ENCODE results near the gene DLEU7. TPM values are rescaled to one million over a fixed set of nuclear protein-coding genes. Genes with fewer than 3 reads are reported as not detected.

The DLEU7 gene
- total and polyA plus RNA-seq, 7 experiments from 2014 or later: 0.13 to 1.2 TPM; not detected in 5

DNA sequence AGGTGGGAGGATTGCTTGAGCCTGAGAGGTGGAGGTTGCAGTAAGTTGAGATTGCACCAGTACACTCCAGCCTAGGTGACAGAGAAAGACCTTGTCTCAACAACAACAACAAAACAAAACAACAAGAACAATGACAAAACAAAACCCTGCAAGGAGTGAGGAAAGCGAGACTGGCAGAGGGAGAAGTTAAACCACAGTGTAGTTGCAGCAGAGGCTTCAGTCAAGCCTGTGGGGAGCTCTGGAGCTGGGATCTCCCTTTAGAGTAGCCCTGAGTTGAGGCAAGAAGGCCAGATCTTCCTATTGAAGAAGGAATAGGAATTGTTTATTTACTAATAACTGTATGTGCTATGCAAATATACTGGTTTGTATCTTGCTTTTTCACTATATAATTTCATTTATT lies 40.8 kb upstream of the DLEU7 start:
- POLR2A ChIA-PET: interaction anchor here (0.6 kb wide), 1 partner anchor 92 kb away, joined by 3 read pairs; no protein-coding TSS in a partner anchor
- peaks cover 0 to 24% (median 0%) of the 10 kb centered on the region in 5 donors for H3K36me3 Mint-ChIP-seq
- Histone ChIP-seq H3K4me1 (ENCODE audit: control insufficient read depth in 2 of 2, insufficient read depth in 2 of 2, low read length in 2 of 2) (no peaks in the 10 kb centered on the region), H3K9me3 (ENCODE audit: control insufficient read depth in 2 of 3, low read length in 3 of 3) (no peaks in the 10 kb centered on the region), H3K36me3 (ENCODE audit: control insufficient read depth in 2 of 3, insufficient read depth in 3 of 3, low read length in 3 of 3) (no peaks in the 10 kb centered on the region), H3K27ac (ENCODE audit: low read depth, low read length) (no peak overlapping the region), H3K4me3 (ENCODE audit: low read length) (no peak overlapping the region), H3K27me3 (ENCODE audit: control insufficient read depth in 2 of 2, insufficient read depth in 2 of 2, low read length in 2 of 2) (no peaks in the 10 kb centered on the region)
- H3K4me1 Mint-ChIP-seq: peaks cover 0 to 7% (median 0%) of the 10 kb centered on the region in 7 donors
- peaks cover 0 to 16% (median 3%) of the 10 kb centered on the region in 5 donors for H3K27me3 Mint-ChIP-seq
- H3K9me3 Mint-ChIP-seq: peaks cover 0 to 15% (median 0%) of the 10 kb centered on the region in 11 donors
- CTCF ChIA-PET: no interaction called here
- H3K27ac Mint-ChIP-seq: no peak overlapping the region
- no peak for ATAC-seq
- intact Hi-C loops (cut with micrococcal nuclease): no loop called here
- no peak overlapping the region for H3K4me3 Mint-ChIP-seq
- DNase-seq: no peak

DNA sequence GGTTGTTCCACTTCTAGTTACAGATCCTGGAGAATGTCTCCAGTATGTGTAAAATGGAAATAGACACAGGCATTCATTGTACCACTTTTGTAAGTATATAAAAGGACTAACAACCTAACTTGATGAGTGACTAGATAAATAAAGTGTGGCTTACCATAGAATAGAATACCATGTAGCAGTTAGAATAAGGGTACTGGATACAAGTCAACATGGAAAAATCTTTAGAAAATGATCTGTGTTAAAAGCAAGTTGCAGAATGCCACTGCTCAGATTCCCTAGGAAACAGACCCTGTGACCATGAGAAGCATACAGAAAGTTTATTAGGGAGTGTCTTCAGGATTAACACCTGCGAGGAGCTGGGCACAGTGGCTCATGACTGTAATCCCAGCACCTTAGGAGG lies 40.2 kb upstream of the DLEU7 start:
- Mint-ChIP-seq H3K4me1 (peaks cover 0 to 7% (median 0%) of the 10 kb centered on the region in 7 donors), H3K4me3 (no peak overlapping the region), H3K36me3 (peaks cover 0 to 22% (median 0%) of the 10 kb centered on the region in 5 donors), H3K9me3 (peaks cover 0 to 15% (median 0%) of the 10 kb centered on the region in 11 donors), H3K27ac (no peak overlapping the region), H3K27me3 (peaks cover 0 to 16% (median 3%) of the 10 kb centered on the region in 5 donors)
- Histone ChIP-seq H3K36me3 (ENCODE audit: control insufficient read depth in 2 of 3, insufficient read depth in 3 of 3, low read length in 3 of 3) (no peaks in the 10 kb centered on the region), H3K4me1 (ENCODE audit: control insufficient read depth in 2 of 2, insufficient read depth in 2 of 2, low read length in 2 of 2) (no peaks in the 10 kb centered on the region), H3K9me3 (ENCODE audit: control insufficient read depth in 2 of 3, low read length in 3 of 3) (no peaks in the 10 kb centered on the region), H3K4me3 (ENCODE audit: low read length) (no peak overlapping the region), H3K27ac (ENCODE audit: low read depth, low read length) (no peak overlapping the region), H3K27me3 (ENCODE audit: control insufficient read depth in 2 of 2, insufficient read depth in 2 of 2, low read length in 2 of 2) (no peaks in the 10 kb centered on the region)
- intact Hi-C loops (cut with micrococcal nuclease): no loop called here
- DNase-seq (no peak), ATAC-seq (no peak)
- ChIA-PET CTCF (interaction anchor here (1.3 kb wide), 1 partner anchor 28 kb away, joined by 4 read pairs; no protein-coding TSS in a partner anchor), POLR2A (interaction anchor here (0.6 kb wide), 2 partner anchors 17 to 91 kb away, joined by 3 read pairs; no protein-coding TSS in a partner anchor)

DNA sequence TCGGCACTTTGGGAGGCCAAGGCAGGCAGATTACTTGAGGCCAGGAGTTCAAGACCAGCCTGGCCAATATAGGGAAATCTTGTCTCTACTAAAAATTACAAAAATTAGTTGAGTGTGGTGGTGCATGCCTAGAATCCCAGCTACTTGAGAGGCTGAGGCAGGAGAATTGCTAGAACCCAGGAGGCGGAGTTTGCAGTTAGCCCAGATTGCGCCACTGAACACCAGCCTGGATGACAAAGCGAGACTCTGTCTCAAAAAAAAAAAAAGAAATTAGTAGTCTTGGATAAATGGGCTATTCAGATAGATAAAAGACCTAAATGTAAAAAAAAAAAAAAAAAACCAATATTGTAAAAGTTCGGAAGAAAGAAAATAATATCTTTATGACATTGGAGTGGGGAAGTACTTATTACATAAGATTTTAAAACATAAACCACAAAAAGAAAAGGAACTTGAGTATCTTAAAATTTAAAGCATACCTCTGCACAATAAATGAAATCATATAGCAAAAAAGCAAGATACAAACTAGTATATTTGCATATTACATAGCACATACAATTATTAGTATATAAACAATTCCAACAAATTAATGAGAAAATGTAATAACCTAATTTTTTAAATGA lies 39.4 kb upstream of the DLEU7 start:
- no peak overlapping the region for H3K27ac ChIP-seq (ENCODE audit: low read depth, low read length)
- no peak overlapping the region for H3K27ac Mint-ChIP-seq
- H3K36me3 ChIP-seq (ENCODE audit: control insufficient read depth in 2 of 3, insufficient read depth in 3 of 3, low read length in 3 of 3): no peaks in the 10 kb centered on the region
- H3K27me3 ChIP-seq (ENCODE audit: control insufficient read depth in 2 of 2, insufficient read depth in 2 of 2, low read length in 2 of 2): no peaks in the 10 kb centered on the region
- H3K27me3 Mint-ChIP-seq: peaks cover 0 to 16% (median 4%) of the 10 kb centered on the region in 5 donors
- intact Hi-C loops (cut with micrococcal nuclease): no loop called here
- peaks cover 0 to 15% (median 0%) of the 10 kb centered on the region in 11 donors for H3K9me3 Mint-ChIP-seq
- ATAC-seq: no peak
- CTCF ChIA-PET: interaction anchor here (1.3 kb wide), 1 partner anchor 29 kb away, joined by 4 read pairs; no protein-coding TSS in a partner anchor
- H3K4me3 ChIP-seq (ENCODE audit: low read length): no peak overlapping the region
- no peaks in the 10 kb centered on the region for H3K4me1 ChIP-seq (ENCODE audit: control insufficient read depth in 2 of 2, insufficient read depth in 2 of 2, low read length in 2 of 2)
- no peak for DNase-seq
- H3K4me1 Mint-ChIP-seq: peaks cover 0 to 7% (median 0%) of the 10 kb centered on the region in 7 donors
- H3K9me3 ChIP-seq (ENCODE audit: control insufficient read depth in 2 of 3, low read length in 3 of 3): no peaks in the 10 kb centered on the region
- H3K4me3 Mint-ChIP-seq: no peak overlapping the region
- peaks cover 0 to 20% (median 0%) of the 10 kb centered on the region in 5 donors for H3K36me3 Mint-ChIP-seq
- POLR2A ChIA-PET: interaction anchor here (0.5 to 0.6 kb wide), 3 partner anchors 18 to 352 kb away, joined by 3 to 5 read pairs (median 3); no protein-coding TSS in a partner anchor

- Mint-ChIP-seq H3K4me3 (no peak overlapping the region), H3K36me3 (peaks cover 0 to 3% (median 0%) of the 10 kb centered on the region in 5 donors), H3K4me1 (no peaks in the 10 kb centered on the region), H3K27ac (no peak overlapping the region), H3K9me3 (peaks cover 0 to 4% (median 0%) of the 10 kb centered on the region in 11 donors), H3K27me3 (peaks cover 0 to 24% (median 5%) of the 10 kb centered on the region in 5 donors)
- ChIA-PET CTCF (no interaction called here), POLR2A (interaction anchor here (0.5 kb wide), 1 partner anchor 18 kb away, joined by 3 read pairs; no protein-coding TSS in a partner anchor)
- DNase-seq (no peak), ATAC-seq (no peak)
- Histone ChIP-seq H3K36me3 (ENCODE audit: control insufficient read depth in 2 of 3, insufficient read depth in 3 of 3, low read length in 3 of 3) (no peaks in the 10 kb centered on the region), H3K4me3 (ENCODE audit: low read length) (no peak overlapping the region), H3K27ac (ENCODE audit: low read depth, low read length) (no peak overlapping the region), H3K27me3 (ENCODE audit: control insufficient read depth in 2 of 2, insufficient read depth in 2 of 2, low read length in 2 of 2) (no peaks in the 10 kb centered on the region), H3K9me3 (ENCODE audit: control insufficient read depth in 2 of 3, low read length in 3 of 3) (no peaks in the 10 kb centered on the region), H3K4me1 (ENCODE audit: control insufficient read depth in 2 of 2, insufficient read depth in 2 of 2, low read length in 2 of 2) (no peaks in the 10 kb centered on the region)
- intact Hi-C loops (cut with micrococcal nuclease): no loop called here
Observed at GRCh38 chr13:50873991-50874390, 30.5 kb upstream of the DLEU7 start.

DNA sequence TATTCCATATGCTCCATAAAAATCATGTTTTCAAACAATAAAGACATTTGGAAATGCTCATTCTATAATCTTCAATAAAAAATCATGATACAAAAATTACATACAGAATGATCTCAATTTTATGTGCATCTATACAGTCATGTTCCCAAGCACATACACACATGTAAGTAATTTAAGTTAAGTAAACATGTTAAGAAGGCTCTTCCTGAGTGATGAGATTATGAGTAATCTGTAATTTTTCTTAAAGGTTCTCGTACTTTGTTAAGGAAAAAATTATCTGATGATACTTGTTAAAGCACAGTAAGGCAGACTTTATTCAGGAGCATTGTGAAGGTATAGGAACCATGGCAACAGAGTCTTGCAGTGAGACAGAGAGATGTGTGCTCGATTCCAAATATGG lies 30.0 kb upstream of the DLEU7 start:
- H3K4me1 Mint-ChIP-seq: no peaks in the 10 kb centered on the region
- Histone ChIP-seq H3K4me3 (ENCODE audit: low read length) (no peak overlapping the region), H3K4me1 (ENCODE audit: control insufficient read depth in 2 of 2, insufficient read depth in 2 of 2, low read length in 2 of 2) (no peaks in the 10 kb centered on the region), H3K36me3 (ENCODE audit: control insufficient read depth in 2 of 3, insufficient read depth in 3 of 3, low read length in 3 of 3) (no peaks in the 10 kb centered on the region), H3K27me3 (ENCODE audit: control insufficient read depth in 2 of 2, insufficient read depth in 2 of 2, low read length in 2 of 2) (no peaks in the 10 kb centered on the region), H3K27ac (ENCODE audit: low read depth, low read length) (no peak overlapping the region), H3K9me3 (ENCODE audit: control insufficient read depth in 2 of 3, low read length in 3 of 3) (no peaks in the 10 kb centered on the region)
- H3K4me3 Mint-ChIP-seq: no peak overlapping the region
- peaks cover 0 to 3% (median 0%) of the 10 kb centered on the region in 5 donors for H3K36me3 Mint-ChIP-seq
- peaks cover 0 to 4% (median 0%) of the 10 kb centered on the region in 11 donors for H3K9me3 Mint-ChIP-seq
- POLR2A ChIA-PET: no interaction called here
- intact Hi-C loops (cut with micrococcal nuclease): no loop called here
- no peak for ATAC-seq
- CTCF ChIA-PET: no interaction called here
- no peak for DNase-seq
- no peak overlapping the region for H3K27ac Mint-ChIP-seq
- peaks cover 0 to 29% (median under 1%) of the 10 kb centered on the region in 5 donors for H3K27me3 Mint-ChIP-seq

- CTCF ChIA-PET: no interaction called here
- Histone ChIP-seq H3K27ac (ENCODE audit: low read depth, low read length) (no peak overlapping the region), H3K27me3 (ENCODE audit: control insufficient read depth in 2 of 2, insufficient read depth in 2 of 2, low read length in 2 of 2) (no peaks in the 10 kb centered on the region), H3K36me3 (ENCODE audit: control insufficient read depth in 2 of 3, insufficient read depth in 3 of 3, low read length in 3 of 3) (no peaks in the 10 kb centered on the region), H3K9me3 (ENCODE audit: control insufficient read depth in 2 of 3, low read length in 3 of 3) (no peaks in the 10 kb centered on the region), H3K4me3 (ENCODE audit: low read length) (no peak overlapping the region), H3K4me1 (ENCODE audit: control insufficient read depth in 2 of 2, insufficient read depth in 2 of 2, low read length in 2 of 2) (no peaks in the 10 kb centered on the region)
- peaks cover 0 to 45% (median 0%) of the 10 kb centered on the region in 5 donors for H3K27me3 Mint-ChIP-seq
- peak overlapping the region in 1 of 9 donors; percentile 36 for H3K27ac Mint-ChIP-seq
- no peak for ATAC-seq
- intact Hi-C loops (cut with micrococcal nuclease): no loop called here
- peaks cover 0 to 4% (median 0%) of the 10 kb centered on the region in 11 donors for H3K9me3 Mint-ChIP-seq
- DNase-seq: no peak
- H3K4me1 Mint-ChIP-seq: no peaks in the 10 kb centered on the region
- POLR2A ChIA-PET: no interaction called here
- H3K36me3 Mint-ChIP-seq: peaks cover 0 to 3% (median 0%) of the 10 kb centered on the region in 5 donors
- no peak overlapping the region for H3K4me3 Mint-ChIP-seq
Observed at GRCh38 chr13:50871405-50871804, 27.9 kb upstream of the DLEU7 start.

DNA sequence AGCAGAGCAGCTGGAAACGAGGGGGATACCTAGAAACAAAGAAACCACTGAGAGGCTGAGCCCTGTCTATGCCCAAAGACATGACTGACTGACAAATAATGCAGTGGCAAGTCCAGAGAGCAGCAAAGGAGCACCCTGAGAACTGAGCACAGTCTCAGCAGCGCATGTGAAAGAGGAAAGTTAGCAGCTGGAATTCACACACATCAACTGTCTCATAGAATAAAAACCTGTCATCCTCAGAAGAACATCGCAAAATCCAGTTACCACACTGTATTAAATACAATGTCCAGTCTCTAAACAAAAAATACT lies 24.1 kb upstream of the DLEU7 start:
- DNase-seq: no peak
- H3K27me3 ChIP-seq (ENCODE audit: control insufficient read depth in 2 of 2, insufficient read depth in 2 of 2, low read length in 2 of 2): no peaks in the 10 kb centered on the region
- Mint-ChIP-seq H3K9me3 (peaks cover 0 to 4% (median 0%) of the 10 kb centered on the region in 11 donors), H3K4me1 (no peaks in the 10 kb centered on the region), H3K4me3 (no peak overlapping the region), H3K36me3 (peaks cover 0 to 3% (median 0%) of the 10 kb centered on the region in 5 donors), H3K27ac (peak overlapping the region in 4 of 9 donors; percentile 6 to 76 (median 45)), H3K27me3 (peaks cover 0 to 44% (median 0%) of the 10 kb centered on the region in 5 donors)
- H3K36me3 ChIP-seq (ENCODE audit: control insufficient read depth in 2 of 3, insufficient read depth in 3 of 3, low read length in 3 of 3): no peaks in the 10 kb centered on the region
- ChIA-PET POLR2A (no interaction called here), CTCF (no interaction called here)
- no peaks in the 10 kb centered on the region for H3K4me1 ChIP-seq (ENCODE audit: control insufficient read depth in 2 of 2, insufficient read depth in 2 of 2, low read length in 2 of 2)
- intact Hi-C loops (cut with micrococcal nuclease): no loop called here
- ATAC-seq: no peak
- no peaks in the 10 kb centered on the region for H3K9me3 ChIP-seq (ENCODE audit: control insufficient read depth in 2 of 3, low read length in 3 of 3)
- no peak overlapping the region for H3K4me3 ChIP-seq (ENCODE audit: low read length)
- H3K27ac ChIP-seq (ENCODE audit: low read depth, low read length): no peak overlapping the region
